ENCODE results near the gene RPS4Y2. TPM values are rescaled to one million over a fixed set of nuclear protein-coding genes. Genes with fewer than 3 reads are reported as not detected.
A peak's percentile ranks its signal among the peaks of the same experiment; 100 is the strongest.

The RPS4Y2 gene
- total RNA-seq (not detected in 2 replicates), polyA plus RNA-seq (not detected in 2 replicates), polyA minus RNA-seq (not detected in 2 replicates), Bru-seq, nascent RNA (not detected), BruChase-seq, experiment 1, labeled RNA remaining after a 6-hour chase (not detected), BruChase-seq, experiment 2, labeled RNA remaining after a 2-hour chase (percentile 4 among the genes with signal in this experiment)
- polyA plus RNA-seq (2011; cell fraction: cytosol; rRNA removed), result not detected in 2 replicates
- not detected in 2 replicates for polyA plus RNA-seq (2011; cell fraction: nucleus; rRNA removed)
- polyA plus RNA-seq (2012), result not detected in 2 replicates
- not detected for polyA minus RNA-seq (2011; cell fraction: cytosol; rRNA and poly(A)+ RNA removed)
- not detected in 2 replicates for polyA minus RNA-seq (2011; cell fraction: nucleus; rRNA and poly(A)+ RNA removed)
- long read RNA-seq, result 0 reads

DNA sequence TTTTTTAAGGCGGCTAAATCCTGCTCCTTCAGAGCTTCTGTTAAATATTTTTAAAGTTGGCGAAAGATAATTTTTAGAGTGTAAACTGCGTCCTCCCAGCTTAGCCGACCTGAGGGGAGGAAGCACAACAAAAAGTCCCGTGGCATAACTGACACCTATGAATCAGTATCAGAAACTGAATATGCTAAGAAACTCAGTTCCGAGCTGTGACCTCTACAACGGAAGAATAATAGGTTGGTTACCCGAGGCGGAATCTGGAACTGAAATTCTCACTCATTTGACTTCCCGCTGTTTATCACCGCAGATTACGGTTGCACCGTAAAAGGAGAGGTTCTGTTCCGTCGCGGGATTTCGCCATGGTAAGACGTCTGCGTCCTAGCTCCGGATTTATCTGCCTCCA, at the start of gene RPS4Y2:
Gene RPS4Y2, plus strand, starts transcription at position 301 of the 400 bp plus-strand sequence. Its CDS starts 56 bp downstream, at position 357.
- TF ChIP-seq POLR2A (IDR thresholded peaks at IDR 0.05; ENCODE audit: low read depth, low read length) (no peak), JUN (IDR thresholded peaks at IDR 0.05; ENCODE audit: borderline replicate concordance, insufficient read depth, insufficient read length, low read depth) (no peak), POLR2AphosphoS5 (IDR thresholded peaks at IDR 0.05; ENCODE audit: insufficient read depth, low read depth, low read length) (no peak), MYC (IDR thresholded peaks at IDR 0.05; ENCODE audit: low read depth, low read length) (no peak), GATA2 (IDR thresholded peaks at IDR 0.05; ENCODE audit: insufficient read depth, insufficient read length, low read depth, low read length) (no peak), EZH2 (IDR thresholded peaks at IDR 0.05; ENCODE audit: borderline replicate concordance, low read depth, low read length, severe bottlenecking) (no peak), CTCF (IDR thresholded peaks at IDR 0.05; ENCODE audit: extremely low read depth in 1 of 2, insufficient read depth in 1 of 2, low read depth in 1 of 2, low read length in 2 of 2) (no peak), FOS (IDR thresholded peaks at IDR 0.05; ENCODE audit: borderline replicate concordance, insufficient read depth, low read length) (no peak)
- TF ChIP-seq, protein P1, sequence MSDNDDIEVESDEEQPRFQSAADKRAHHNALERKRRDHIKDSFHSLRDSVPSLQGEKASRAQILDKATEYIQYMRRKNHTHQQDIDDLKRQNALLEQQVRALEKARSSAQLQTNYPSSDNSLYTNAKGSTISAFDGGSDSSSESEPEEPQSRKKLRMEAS (IDR thresholded peaks at IDR 0.05; ENCODE audit: insufficient read depth, insufficient read length), result no peak
- dilution Hi-C loops (cut with MboI; ENCODE audit: extremely low pct_ligation_motif_present, low sequenced_read_pairs), result no loop called here

More for the DNA sequence above, at the start of gene RPS4Y2:
- Histone ChIP-seq H3K4me2 (ENCODE audit: insufficient read depth, low read length) (no peak within 1 kb of the TSS), H3K9me3 (replicated peaks; ENCODE audit: control insufficient read depth, insufficient read depth, low read length) (no peaks in the 10 kb centered on the region), H3K4me3 (replicated peaks in 1 of 3; ENCODE audit: insufficient read depth in 1 of 3, low read depth in 1 of 3, low read length in 3 of 3) (no peak within 1 kb of the TSS), H3K4me1 (ENCODE audit: control insufficient read depth, extremely low read depth, insufficient read depth, low read length) (no peaks in the 10 kb centered on the region), H3K9me1 (replicated peaks; ENCODE audit: control insufficient read depth, extremely low read depth, insufficient read depth, low read length) (no peaks in the 10 kb centered on the region), H4K20me1 (replicated peaks; ENCODE audit: control insufficient read depth, extremely low read depth, insufficient read depth, low read length) (no peaks in the 10 kb centered on the region), H2AFZ (ENCODE audit: low read depth, low read length) (no peak within 1 kb of the TSS), H3K36me3 (ENCODE audit: control insufficient read depth in 2 of 2, extremely low read depth in 1 of 2, insufficient read depth in 2 of 2, low read length in 2 of 2) (no peaks in the 10 kb centered on the region), H3K27me3 (ENCODE audit: control insufficient read depth in 2 of 2, insufficient read depth in 2 of 2, low read length in 2 of 2) (no peaks in the 10 kb centered on the region), H3K79me2 (ENCODE audit: control insufficient read depth, insufficient read depth, low read length) (no peaks in the 10 kb centered on the region), H3K27ac (ENCODE audit: insufficient read depth, low read depth, low read length) (no peak within 1 kb of the TSS), H3K9ac (replicated peaks; ENCODE audit: extremely low read depth, insufficient read depth, low read length) (no peak within 1 kb of the TSS)
- intact Hi-C loops (cut with micrococcal nuclease), result no loop called here
- no peak for FAIRE-seq
- BruUV-seq (replicated peaks), result no TSS peak
- POLR2A ChIA-PET, result no interaction called here
- no peak for DNase-seq (ENCODE audit: low read depth, low spot score)
- CTCF ChIA-PET, result no interaction called here
